Activated T-cell treated with anti-CD3 and anti-CD28 coated beads, Interleukin-2, amount 50 U/mL, for 4 hours (primary cell): ENCODE data around the gene RARRES1. TPM values are rescaled to one million over a fixed set of nuclear protein-coding genes. Genes with fewer than 3 reads are reported as not detected.

ENCODE experiments used
- ATAC-seq, 2 donors: fragments of 200-7000 bp; cut with Tn5 transposase; one replicate each; pipeline ENCODE4 v1.10.0; 2021
- DNase-seq: peaks from one replicate; pipeline ENCODE4 v3.0.0-alpha.2; 2020
- H3K27me3 Mint-ChIP-seq: one replicate; pipeline ENCODE4 v1.8.0; 2021; ENCODE audit warnings: low read depth, mixed read lengths
- H3K36me3 Mint-ChIP-seq: one replicate; pipeline ENCODE4 v1.8.0; 2022; ENCODE audit warnings: mixed read lengths; ENCODE audit not compliant: insufficient read depth
- H3K4me1 Mint-ChIP-seq: one replicate; pipeline ENCODE4 v1.8.0; 2021; ENCODE audit warnings: low read depth, mixed read lengths
- H3K4me3 Mint-ChIP-seq: one replicate; pipeline ENCODE4 v1.8.0; 2021; ENCODE audit warnings: mild to moderate bottlenecking, moderate library complexity, mixed read lengths
- H3K9me3 Mint-ChIP-seq: one replicate; pipeline ENCODE4 v1.8.0; 2021; ENCODE audit warnings: mixed read lengths
- total RNA-seq, 3 donors: library from RNA; stranded (reverse); gene quantifications; one replicate each; pipeline ENCODE4 v1.2.1, GENCODE V29; 2021

The RARRES1 gene
- total RNA-seq, 3 donors from 2014 or later = not detected

- Mint-ChIP-seq H3K4me3 (no peak overlapping the region), H3K27me3 (no peaks in the 10 kb centered on the region), H3K9me3 (no peaks in the 10 kb centered on the region), H3K4me1 (no peaks in the 10 kb centered on the region), H3K36me3 (peaks cover 12% of the 10 kb centered on the region)
- DNase-seq (no peak), ATAC-seq (no peak)
Observed at GRCh38 chr3:158749526-158749925, 17.3 kb upstream of the RARRES1 start.

GRCh38 chr3:158748237-158748828 lies 16.1 kb upstream of the RARRES1 start:
- ATAC-seq (no peak), DNase-seq (no peak)
- H3K27me3 Mint-ChIP-seq = no peaks in the 10 kb centered on the region
- no peak overlapping the region for H3K4me3 Mint-ChIP-seq
- no peaks in the 10 kb centered on the region for H3K9me3 Mint-ChIP-seq
- H3K36me3 Mint-ChIP-seq = peaks cover 17% of the 10 kb centered on the region
- no peaks in the 10 kb centered on the region for H3K4me1 Mint-ChIP-seq

- peaks cover 17% of the 10 kb centered on the region for H3K36me3 Mint-ChIP-seq
- DNase-seq = no peak
- H3K27me3 Mint-ChIP-seq = no peaks in the 10 kb centered on the region
- ATAC-seq = no peak
- H3K4me3 Mint-ChIP-seq = no peak overlapping the region
- H3K9me3 Mint-ChIP-seq = no peaks in the 10 kb centered on the region
- peaks cover 1% of the 10 kb centered on the region for H3K4me1 Mint-ChIP-seq
Observed at GRCh38 chr3:158747417-158747816, 15.2 kb upstream of the RARRES1 start.

- Mint-ChIP-seq H3K27me3 (no peaks in the 10 kb centered on the region), H3K4me3 (no peak overlapping the region), H3K9me3 (no peaks in the 10 kb centered on the region), H3K4me1 (peaks cover 13% of the 10 kb centered on the region), H3K36me3 (peaks cover 17% of the 10 kb centered on the region)
- DNase-seq (no peak), ATAC-seq (no peak)
Observed at GRCh38 chr3:158745551-158745950, 13.3 kb upstream of the RARRES1 start.

GRCh38 chr3:158744567-158745288 lies 12.5 kb upstream of the RARRES1 start:
- Mint-ChIP-seq H3K27me3 (no peaks in the 10 kb centered on the region), H3K4me3 (no peak overlapping the region), H3K36me3 (peaks cover 15% of the 10 kb centered on the region), H3K4me1 (peaks cover 13% of the 10 kb centered on the region), H3K9me3 (no peaks in the 10 kb centered on the region)
- ATAC-seq (no peak), DNase-seq (no peak)

- H3K4me3 Mint-ChIP-seq = no peak overlapping the region
- no peaks in the 10 kb centered on the region for H3K27me3 Mint-ChIP-seq
- H3K9me3 Mint-ChIP-seq = no peaks in the 10 kb centered on the region
- DNase-seq (no peak), ATAC-seq (no peak)
- H3K4me1 Mint-ChIP-seq = peaks cover 13% of the 10 kb centered on the region
- H3K36me3 Mint-ChIP-seq = peaks cover 9% of the 10 kb centered on the region
Observed at GRCh38 chr3:158743664-158744566, 11.7 kb upstream of the RARRES1 start.

- no peak for ATAC-seq
- DNase-seq = no peak
- Mint-ChIP-seq H3K4me3 (no peak overlapping the region), H3K4me1 (peaks cover 13% of the 10 kb centered on the region), H3K9me3 (no peaks in the 10 kb centered on the region), H3K36me3 (peaks cover 8% of the 10 kb centered on the region), H3K27me3 (no peaks in the 10 kb centered on the region)
Observed at GRCh38 chr3:158742871-158743663, 10.8 kb upstream of the RARRES1 start.

- peaks cover 8% of the 10 kb centered on the region for H3K9me3 Mint-ChIP-seq
- H3K36me3 Mint-ChIP-seq = peaks cover 6% of the 10 kb centered on the region
- ATAC-seq (no peak), DNase-seq (no peak)
- H3K4me3 Mint-ChIP-seq = no peak overlapping the region
- H3K27me3 Mint-ChIP-seq = no peaks in the 10 kb centered on the region
- H3K4me1 Mint-ChIP-seq = peaks cover 13% of the 10 kb centered on the region
Observed at GRCh38 chr3:158739661-158740060, 7.4 kb upstream of the RARRES1 start.

GRCh38 chr3:158739078-158739477 lies 6.8 kb upstream of the RARRES1 start:
- Mint-ChIP-seq H3K9me3 (peaks cover 8% of the 10 kb centered on the region), H3K27me3 (no peaks in the 10 kb centered on the region), H3K36me3 (peaks cover 4% of the 10 kb centered on the region), H3K4me1 (peaks cover 13% of the 10 kb centered on the region), H3K4me3 (no peak overlapping the region)
- DNase-seq (no peak), ATAC-seq (no peak)

GRCh38 chr3:158738653-158739052 lies 6.4 kb upstream of the RARRES1 start:
- ATAC-seq (no peak), DNase-seq (no peak)
- peaks cover 4% of the 10 kb centered on the region for H3K36me3 Mint-ChIP-seq
- no peak overlapping the region for H3K4me3 Mint-ChIP-seq
- H3K4me1 Mint-ChIP-seq = peaks cover 13% of the 10 kb centered on the region
- peaks cover 8% of the 10 kb centered on the region for H3K9me3 Mint-ChIP-seq
- H3K27me3 Mint-ChIP-seq = no peaks in the 10 kb centered on the region

GRCh38 chr3:158737976-158738615 lies 5.8 kb upstream of the RARRES1 start:
- H3K36me3 Mint-ChIP-seq = peaks cover 4% of the 10 kb centered on the region
- H3K4me1 Mint-ChIP-seq = peaks cover 13% of the 10 kb centered on the region
- H3K4me3 Mint-ChIP-seq = no peak overlapping the region
- peaks cover 8% of the 10 kb centered on the region for H3K9me3 Mint-ChIP-seq
- H3K27me3 Mint-ChIP-seq = no peaks in the 10 kb centered on the region
- ATAC-seq (no peak), DNase-seq (no peak)

- Mint-ChIP-seq H3K4me3 (no peak overlapping the region), H3K36me3 (peaks cover 4% of the 10 kb centered on the region), H3K9me3 (peaks cover 8% of the 10 kb centered on the region), H3K4me1 (peaks cover 12% of the 10 kb centered on the region), H3K27me3 (no peaks in the 10 kb centered on the region)
- no peak for ATAC-seq
- DNase-seq = no peak
Observed at GRCh38 chr3:158737410-158737809, 5.2 kb upstream of the RARRES1 start.

- Mint-ChIP-seq H3K4me3 (no peak overlapping the region), H3K4me1 (peaks cover 4% of the 10 kb centered on the region), H3K27me3 (no peaks in the 10 kb centered on the region), H3K36me3 (peaks cover 4% of the 10 kb centered on the region), H3K9me3 (peaks cover 8% of the 10 kb centered on the region)
- DNase-seq = no peak
- no peak for ATAC-seq
Observed at GRCh38 chr3:158735296-158736033, 3.2 kb upstream of the RARRES1 start.
